ENCODE results near the gene RAP1GAP2.

- TF ChIP-seq EZH2 (IDR thresholded peaks at IDR 0.05; ENCODE audit: borderline replicate concordance, low read depth, low read length, severe bottlenecking) (no peak), CTCF (IDR thresholded peaks at IDR 0.05; ENCODE audit: borderline replicate concordance, extremely low read depth, low read length, poor library complexity, severe bottlenecking) (no peak)
Measured at GRCh38 chr17:2904135-2904534, 107.9 kb downstream of the RAP1GAP2 start.

Data from DND-41 (cell line).